SHP77 treated with DMSO at 0.1 percent for 48 hours (cell line): Measurements from ENCODE around the gene AGPAT2.

Source experiments
- DNase-seq: peaks from one replicate; lab custom pipeline; 2025; lab: John Stamatoyannopoulos, UW

Gene AGPAT2

DNA sequence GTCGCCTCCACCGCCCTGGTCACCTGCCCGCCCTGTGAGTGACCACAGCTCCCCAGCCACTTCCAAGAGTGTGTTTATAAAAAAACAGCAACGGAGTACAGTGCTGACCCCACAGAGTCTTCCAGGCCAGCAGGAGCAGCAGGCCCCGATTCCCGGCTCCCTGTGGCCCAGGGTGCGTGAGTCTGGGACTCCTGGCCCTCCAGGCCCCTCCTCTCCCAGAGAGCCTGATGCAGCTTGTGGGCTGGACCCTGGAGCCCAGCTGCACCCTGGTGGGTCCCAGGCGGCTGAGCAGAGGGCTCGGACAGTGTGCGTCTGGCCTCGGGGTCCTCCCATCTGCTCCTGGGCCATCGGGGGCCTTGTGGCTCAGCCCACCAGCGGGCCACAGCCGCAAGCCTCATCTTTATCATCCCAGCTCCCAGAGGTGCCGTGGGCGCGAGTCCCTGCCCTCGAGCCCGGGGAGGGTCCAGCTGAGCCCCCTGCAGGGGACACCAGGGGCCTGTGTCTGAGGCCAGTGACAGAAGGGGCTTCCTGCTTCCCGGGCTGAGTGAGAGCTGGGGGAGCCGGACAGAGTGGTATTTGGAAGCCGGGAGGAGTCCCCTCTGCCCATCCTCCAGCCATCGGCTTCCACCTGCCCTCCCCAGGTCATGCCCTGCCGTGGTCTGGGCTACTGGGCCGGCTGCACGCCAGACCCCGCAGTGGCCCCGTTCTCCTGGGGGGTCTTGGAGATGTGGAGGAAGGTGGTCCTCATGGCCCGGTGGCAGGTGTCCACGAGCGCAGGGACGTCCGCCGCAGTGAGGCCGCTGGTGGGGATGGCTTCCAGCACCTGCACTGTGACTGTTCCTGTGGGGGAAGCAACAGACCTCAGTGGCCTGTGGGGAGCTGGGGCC lies 13.9 kb downstream of the AGPAT2 start:
- DNase-seq: no peak

DNA sequence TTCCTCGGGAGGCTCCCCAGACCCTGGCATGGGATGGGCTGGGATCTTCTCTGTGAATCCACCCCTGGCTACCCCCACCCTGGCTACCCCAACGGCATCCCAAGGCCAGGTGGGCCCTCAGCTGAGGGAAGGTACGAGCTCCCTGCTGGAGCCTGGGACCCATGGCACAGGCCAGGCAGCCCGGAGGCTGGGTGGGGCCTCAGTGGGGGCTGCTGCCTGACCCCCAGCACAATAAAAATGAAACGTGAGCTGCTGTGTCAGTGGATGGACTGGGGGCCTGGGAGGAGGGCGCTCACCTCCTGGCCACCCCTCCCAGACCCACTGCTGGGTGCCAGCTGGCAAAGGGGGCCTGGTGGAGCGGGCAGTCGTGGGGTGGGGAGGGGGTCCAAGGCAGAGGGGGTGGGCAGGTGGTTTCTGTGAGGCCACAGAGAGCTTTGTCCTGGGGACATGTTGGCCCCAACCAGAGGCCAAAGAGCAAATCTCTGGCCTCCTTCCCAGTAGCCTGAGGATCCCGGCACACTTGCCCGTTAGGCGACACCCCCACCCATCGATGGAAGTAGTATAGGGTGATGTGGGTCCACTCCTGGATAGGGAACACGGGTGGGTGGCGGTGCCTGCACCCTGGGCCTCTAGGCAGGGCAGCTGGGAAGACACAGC lies 14.7 kb downstream of the AGPAT2 start:
- DNase-seq: no peak

DNA sequence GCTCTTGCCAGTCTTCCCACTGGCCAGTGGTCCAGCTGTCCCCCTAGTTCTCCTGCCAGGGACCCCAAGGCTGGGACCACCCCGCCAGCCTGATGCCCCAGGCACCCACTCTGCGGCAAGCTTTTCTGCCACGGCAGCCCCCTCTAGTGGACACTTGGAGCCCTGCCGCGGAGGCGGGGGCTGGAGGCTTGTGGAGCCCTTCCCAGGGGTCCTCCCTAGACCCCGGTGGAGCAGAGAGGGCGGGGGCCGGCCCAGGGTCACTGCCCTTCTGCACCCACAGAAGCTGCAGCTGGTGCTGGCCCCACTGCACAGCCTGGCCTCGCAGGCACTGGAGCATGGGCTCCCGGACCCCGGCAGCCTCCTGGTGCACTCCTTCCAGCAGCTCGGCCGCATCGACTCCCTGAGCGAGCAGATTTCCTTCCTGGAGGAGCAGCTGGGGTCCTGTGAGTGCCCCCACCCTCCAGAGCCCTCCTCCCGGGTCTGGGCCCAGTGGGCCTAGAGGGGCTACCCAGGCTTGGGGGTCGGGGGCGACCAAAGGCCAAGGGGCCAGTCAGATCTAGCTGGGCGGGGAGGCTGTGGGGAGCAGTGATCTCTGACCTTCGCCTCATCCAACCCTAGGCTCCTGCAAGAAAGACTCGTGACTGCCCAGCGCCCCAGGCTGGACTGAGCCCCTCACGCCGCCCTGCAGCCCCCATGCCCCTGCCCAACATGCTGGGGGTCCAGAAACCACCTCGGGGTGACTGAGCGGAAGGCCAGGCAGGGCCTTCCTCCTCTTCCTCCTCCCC lies 15.4 kb downstream of the AGPAT2 start:
- DNase-seq: no peak

DNA sequence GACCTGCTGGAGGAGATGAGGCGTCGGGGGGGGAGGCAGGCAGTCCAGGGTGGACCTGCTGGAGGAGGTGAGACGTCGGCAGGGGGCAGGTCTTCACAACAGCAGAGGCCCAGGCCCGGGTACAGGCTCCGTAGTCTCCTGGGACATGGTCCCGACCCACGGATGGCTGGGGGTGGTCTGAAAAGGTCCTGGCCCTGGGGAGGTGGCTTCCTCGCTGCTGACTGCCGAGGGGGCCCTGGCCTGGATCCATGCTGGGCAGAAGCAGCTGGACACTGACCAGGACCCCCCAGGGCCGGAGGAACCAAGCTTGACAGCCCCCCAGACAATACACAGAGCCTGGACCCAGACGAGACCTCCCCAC lies 16.0 kb downstream of the AGPAT2 start:
- DNase-seq: no peak

DNA sequence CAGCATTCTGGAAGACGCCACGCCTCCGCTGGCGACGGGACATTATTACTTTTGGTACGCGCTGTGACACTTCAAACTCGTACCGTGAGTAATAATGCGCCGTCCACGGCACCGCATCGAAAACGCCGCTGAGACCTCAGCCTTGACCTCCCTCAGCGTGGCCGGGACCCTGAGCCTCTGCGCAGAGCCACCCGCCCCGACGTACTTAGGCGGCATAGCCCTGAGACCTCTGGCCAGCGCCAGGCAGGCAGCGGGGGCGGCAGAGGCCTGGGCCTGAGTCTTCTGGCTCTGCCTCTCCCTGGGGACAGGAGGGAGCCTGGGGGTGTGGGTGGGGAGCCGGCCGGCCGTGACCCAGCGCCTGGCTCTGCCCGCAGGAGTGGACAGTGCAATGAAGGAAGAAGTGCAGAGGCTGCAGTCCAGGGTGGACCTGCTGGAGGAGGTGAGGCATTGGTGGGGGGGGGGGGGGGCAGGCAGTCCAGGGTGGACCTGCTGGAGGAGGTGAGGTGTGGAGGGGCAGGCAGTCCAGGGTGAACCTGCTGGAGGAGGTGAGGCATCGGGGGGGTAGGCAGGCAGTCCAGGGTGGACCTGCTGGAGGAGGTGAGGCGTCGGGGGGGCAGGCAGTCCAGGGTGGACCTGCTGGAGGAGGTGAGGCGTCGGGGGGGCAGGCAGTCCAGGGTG lies 16.5 kb downstream of the AGPAT2 start:
- no peak for DNase-seq

DNA sequence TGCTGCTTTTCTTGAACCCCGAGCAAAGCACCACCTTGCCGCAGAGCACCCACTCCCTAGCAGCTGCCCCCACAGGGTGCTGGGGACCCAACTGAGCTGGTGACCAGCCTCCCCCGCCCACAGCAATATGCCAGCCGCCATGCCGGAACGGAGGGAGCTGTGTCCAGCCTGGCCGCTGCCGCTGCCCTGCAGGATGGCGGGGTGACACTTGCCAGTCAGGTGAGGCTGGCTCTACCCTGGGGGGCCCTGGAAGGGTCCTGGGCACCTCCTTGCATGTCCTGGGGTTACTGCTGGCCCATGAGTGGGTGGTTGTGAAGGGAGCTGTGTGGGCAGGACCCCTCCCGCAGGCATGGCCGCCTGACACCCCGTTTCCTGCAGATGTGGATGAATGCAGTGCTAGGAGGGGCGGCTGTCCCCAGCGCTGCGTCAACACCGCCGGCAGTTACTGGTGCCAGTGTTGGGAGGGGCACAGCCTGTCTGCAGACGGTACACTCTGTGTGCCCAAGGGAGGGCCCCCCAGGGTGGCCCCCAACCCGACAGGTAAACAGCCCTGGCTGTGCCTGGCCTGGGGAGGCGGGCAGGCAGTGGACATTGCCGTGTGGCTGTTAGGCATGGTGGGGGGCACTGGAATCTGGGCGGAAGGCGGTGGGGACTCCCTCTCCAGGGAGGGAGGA lies 17.3 kb downstream of the AGPAT2 start:
- DNase-seq: no peak

DNA sequence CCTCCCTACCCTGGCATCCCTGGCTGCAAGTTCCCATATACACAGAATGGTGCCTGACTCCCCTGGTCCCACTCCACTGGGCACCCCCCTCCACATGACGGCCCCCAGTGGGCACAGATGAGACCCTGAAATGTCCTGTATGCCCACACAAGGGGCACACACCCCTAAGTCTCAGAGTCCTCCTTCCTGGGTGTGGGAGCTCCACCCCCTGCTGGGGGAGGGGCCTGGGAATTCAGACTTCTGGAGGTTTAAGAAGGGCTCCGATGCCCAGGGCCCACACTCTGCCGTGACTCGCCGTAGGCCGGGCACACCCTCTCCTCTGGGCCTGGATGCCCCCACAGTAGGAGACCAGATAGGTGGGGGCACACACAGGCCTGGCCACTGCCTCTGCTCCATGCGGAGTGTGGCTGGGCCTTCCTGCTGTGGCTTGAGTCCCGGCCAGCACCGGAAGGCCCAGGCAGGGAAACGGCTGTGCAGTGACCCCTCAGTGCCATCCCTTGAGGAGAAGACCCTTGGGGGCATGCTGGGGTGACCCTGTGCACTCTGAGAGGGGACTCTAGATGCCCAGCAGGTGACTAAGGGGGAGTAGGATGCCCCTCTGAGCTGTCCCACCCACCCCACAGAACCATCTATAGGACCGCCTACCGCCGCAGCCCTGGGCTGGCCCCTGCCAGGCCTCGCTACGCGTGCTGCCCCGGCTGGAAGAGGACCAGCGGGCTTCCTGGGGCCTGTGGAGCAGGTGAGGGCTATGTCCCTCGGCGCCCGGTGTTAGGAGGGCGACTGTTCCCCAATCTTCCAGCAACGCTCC lies 18.1 kb downstream of the AGPAT2 start:
- no peak for DNase-seq

DNA sequence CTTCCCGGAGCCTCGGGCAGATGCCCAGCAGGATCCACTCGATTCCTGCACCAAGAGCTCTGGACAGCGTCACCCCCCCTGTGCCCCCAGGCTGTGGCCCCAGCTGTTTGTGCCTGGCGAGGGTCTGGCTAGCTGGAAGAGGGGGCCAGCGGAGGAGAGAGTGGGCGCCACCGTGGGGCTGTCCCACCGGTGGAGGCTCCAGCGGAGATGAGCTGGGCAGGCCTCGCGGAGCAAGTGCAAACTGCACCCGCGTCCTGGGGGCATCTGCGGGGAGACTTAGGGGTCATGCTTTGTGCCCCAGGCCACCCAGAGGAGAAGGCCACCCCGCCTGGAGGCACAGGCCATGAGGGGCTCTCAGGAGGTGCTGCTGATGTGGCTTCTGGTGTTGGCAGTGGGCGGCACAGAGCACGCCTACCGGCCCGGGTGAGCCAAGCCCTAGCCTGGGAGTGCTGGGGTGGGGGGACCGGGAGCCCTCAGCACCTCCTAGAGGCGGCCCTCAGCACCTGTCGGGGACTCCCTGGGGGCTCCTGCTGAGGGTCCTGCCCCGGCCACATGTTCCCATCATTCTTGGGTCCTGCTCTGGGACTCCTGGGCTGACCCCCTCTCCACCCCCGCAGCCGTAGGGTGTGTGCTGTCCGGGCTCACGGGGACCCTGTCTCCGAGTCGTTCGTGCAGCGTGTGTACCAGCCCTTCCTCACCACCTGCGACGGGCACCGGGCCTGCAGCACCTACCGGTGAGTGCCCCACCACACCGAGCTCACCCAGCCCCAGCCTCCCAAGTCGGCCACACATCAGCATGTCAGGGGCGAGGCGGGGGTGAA lies 19.1 kb downstream of the AGPAT2 start:
- no peak for DNase-seq

DNA sequence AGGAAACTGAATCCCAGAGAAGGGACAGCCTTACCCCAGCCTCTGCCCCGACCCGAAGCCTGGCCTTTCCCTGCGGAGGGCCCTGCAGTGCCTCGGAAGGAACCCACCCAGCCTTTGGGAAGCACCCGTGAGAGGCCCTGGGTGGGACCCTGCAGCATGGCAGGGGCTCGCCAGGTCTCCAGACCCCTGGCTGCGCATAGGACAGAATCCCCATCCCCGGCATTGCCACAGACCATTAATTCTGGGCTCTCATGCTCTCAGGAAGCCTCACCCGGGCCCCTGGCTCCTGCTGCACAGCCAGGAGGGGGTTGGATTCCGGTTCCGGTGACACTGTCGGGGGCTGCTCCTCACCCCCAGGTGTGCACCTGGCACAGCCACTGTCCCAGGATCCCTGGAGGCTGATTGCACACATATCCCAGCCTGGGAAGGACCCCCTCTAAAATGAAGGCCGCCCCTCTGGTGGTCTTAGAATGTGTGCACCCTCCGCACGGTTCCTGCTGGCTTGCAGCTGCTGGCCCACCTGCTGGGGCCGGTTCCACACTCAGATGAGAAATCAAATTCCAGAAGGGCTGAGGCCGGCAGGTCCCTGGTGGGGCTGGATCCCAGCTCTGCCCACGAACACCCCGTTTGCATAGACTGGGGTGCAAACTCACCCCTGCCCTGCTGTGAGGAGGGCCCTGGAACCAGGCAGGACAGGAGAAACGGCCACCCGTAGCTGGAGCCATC lies 19.9 kb downstream of the AGPAT2 start:
- no peak for DNase-seq

DNA sequence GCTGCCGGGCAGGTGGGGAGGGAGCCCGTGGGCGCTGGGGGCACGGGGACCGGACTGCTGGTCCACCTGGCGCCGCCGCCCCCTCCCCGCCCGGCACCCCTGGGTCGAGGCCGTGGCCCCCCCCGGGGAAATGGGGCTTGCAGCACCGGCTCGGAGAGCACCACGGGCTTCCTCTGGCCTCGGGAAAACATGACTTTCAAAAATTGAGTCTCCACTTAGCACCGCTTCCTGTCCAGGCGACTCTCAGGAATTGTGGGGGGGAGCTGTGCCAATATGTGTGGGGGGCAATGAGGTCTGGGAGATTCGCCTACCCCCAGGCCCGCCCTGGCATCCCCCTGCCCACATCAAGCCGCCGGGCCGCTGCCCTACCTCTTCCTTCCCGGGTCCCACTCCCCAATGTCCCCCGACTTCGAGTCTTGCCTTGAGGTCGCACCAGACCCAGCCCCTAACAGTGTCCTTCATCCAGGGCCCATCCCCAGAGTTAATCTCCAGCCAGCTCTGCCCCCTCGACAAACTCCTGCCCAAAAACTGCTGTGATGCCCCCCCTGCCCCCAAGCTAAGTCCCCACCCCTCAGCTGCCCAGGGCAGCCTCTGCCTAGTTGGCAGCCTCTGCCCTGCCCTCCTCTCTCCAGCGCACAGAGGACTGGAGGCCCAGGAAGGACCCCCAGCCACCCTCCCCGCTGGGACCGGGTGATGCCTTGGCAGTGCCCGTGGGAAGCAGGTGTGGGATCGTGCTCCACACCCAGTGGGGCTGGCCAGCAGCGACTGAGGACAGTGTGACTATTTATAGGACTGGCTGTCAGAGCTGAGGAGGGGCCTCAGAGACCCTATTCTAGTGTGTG lies 20.7 kb downstream of the AGPAT2 start:
- no peak for DNase-seq

DNA sequence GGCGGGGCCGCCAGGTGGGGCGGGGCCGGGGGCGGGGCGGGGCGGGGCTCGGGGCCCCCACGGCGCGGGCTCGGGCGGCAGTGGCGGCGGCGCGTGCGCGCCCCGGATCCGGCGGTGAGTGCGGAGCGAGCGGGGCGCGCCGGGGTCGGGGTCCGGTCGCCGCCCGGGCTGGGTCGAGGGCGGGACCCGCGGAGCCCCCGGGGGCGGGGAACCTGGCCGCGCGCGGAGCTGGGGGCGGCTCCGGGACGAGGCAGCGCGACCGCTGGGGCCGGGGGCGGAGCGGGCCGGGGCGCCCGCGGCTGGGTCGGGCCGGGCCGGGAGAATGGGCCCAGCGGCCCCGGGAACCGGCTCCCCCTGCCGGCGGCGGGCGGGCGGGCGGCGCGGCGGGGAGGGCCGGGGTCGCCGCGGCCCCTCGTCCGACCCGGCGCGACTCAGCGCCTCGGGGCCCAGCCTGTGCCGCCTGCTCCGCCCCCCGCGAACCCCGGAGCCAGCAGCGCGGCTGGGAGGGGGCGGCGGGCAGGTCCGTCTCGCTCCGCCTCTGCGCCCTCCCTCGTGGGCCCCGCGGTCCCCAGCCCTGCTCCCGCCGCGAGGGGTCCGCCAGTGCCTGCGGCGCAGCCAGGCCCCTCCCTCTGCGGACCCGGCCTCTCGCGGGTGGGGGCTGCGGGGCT lies 21.4 kb downstream of the AGPAT2 start:
- no peak for DNase-seq

DNA sequence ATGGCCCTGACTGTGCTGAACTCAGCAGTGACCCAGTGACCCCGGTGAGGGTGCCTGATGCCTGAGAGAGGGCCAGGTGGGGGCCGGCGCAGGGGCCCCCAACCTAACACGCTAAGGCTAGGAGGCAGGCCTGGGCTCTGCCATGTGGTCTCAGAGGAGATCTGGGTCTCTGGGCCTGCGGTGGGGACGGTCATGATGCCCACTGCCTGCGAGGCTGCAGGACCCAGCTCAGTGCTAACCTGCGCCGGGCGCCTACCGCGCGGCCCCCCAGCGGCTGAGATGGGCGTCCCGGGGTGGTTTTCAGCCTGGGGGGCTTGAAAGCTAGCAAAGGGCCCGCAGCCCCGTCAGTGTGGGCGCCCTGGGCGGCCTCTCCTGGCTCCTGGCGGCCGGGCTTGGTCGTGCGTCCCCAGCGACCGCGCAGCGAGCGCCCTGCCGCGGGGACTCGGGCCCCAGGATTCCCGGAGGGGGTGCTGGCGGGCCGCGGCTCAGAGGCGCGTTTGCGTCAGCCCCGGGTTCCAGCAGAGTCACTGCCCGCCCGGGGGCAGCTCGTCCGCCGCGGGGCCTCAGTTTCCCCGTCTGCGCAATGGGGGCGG lies 22.1 kb downstream of the AGPAT2 start:
- DNase-seq: no peak

DNA sequence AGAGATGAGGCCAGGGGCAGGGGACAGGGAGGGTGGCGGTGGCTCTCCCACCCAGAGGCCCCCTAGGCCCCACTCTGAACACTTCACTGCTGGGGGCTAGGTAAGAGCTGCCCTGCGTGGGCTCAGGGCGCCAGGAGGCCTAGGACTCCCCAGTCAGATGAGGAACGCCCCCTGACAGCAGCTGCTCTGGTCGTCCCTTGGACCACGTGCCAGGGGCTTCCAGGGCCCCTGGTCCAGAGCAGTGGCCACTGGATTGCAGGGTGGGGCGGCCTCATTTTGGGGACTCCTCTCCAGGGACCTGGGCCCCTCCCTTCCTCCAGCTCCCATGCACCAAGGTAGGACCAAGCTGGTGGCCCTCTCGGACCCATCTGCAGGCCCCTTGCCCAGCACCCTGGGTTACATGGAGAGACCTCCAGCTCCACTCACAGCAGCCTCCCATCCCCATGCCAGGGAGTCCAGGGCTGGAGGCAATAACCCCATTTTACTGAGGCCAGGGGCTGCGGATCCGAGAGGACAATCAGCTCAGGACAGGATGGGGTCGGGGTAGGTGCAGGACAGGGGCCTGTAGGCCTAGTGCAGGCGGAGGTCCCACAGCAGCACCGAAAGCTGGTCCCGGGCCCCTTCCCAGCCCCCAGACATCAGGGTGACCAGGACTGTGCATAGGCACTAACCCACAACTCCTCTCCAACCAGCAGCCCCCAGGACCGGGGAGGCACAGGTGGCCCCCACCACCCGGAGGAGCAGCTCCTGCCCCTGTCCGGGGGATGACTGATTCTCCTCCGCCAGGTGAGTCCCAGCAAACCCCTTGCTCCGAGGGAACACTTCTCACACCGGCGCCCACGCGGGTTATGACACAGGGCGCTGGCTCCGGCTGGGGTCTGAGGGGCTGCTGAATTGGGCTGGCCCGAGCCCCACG lies 23.0 kb downstream of the AGPAT2 start:
- DNase-seq: no peak

DNA sequence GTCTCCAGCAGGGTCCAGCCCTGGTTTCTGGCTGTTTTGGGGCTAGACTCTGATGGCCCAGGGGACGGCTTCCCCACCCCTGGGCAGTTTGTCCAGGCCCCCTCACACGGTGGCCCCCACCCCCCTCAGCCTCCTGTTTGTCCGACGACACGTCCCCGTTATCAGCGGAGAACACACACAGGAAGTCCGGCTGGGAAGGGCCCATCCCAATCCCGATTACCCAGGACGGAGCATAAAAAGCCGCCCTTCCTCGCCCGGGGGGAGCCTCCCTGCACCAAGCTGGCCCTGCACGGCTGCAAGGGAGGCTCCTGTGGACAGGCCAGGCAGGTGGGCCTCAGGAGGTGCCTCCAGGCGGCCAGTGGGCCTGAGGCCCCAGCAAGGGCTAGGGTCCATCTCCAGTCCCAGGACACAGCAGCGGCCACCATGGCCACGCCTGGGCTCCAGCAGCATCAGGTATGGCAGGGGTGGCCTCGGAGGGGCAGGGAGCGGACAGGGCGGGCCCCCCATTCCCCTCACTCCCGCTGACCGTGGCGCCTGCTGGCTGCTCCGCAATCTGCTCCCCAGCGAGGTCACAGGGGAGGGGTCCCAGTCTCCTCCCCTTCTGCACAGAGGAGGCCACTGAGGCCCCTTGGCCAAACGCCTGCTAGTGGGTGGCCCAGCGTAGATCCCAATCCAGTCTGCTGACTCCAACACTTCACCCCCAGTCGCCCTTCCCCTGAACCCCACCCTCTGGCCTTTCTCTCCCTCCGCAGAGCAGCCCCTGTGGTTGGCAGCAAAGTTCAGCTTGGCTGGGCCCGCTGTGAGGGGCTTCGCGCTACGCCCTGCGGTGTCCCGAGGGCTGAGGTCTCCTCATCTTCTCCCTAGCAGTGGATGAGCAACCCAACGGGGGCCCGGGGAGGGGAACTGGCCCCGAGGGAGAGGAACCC lies 24.3 kb downstream of the AGPAT2 start, which contains the start of gene EGFL7:
Gene EGFL7 (plus strand): TSS at position 261 of the 926 bp plus-strand sequence. CDS start 5,367 bp downstream, outside the sequence.
- DNase-seq: no peak

DNA sequence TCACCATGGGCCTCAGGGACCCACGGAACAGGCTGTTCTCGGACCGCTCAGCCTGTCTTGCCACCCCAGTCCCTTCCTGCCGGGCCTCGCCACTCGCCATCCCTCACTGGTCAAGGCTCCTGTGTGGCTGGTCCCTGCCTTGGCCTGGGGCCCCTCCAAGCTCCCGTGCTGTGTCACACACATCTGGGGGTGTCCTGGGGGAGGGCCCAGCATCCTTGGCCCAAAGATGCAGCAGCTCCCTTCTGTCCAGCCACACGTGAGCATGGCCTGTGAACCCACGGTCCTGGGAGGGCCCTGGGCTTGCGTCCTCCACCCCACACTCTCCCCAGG lies 25.0 kb downstream of the AGPAT2 start:
- DNase-seq: no peak
